ENCODE data around the gene GABBR2.

The GABBR2 gene

DNA sequence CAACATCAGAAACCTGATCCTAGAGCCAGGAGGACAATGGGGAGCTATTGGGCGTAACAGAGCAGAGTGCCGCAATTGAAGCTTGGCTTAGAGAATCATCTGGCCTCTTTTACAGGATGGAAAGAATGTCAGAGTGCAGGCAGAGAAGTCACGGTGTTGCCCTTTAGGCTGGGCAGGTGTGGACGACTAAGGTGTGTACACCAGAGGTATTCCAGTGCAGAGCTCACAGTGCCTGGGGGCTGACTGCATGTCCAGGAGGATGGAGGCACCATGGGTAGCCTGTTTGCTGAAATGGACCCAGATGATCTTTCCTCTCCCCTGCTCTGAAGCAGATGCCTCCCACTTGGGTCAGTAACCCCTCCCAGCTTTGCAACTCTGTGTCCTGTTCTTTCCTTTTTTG lies 404.4 kb downstream of the GABBR2 start:
- H3K27ac ChIP-seq: no peak overlapping the region
- TF ChIP-seq ZFX (IDR thresholded peaks at IDR 0.05): no peak
- TF ChIP-seq, protein P1, sequence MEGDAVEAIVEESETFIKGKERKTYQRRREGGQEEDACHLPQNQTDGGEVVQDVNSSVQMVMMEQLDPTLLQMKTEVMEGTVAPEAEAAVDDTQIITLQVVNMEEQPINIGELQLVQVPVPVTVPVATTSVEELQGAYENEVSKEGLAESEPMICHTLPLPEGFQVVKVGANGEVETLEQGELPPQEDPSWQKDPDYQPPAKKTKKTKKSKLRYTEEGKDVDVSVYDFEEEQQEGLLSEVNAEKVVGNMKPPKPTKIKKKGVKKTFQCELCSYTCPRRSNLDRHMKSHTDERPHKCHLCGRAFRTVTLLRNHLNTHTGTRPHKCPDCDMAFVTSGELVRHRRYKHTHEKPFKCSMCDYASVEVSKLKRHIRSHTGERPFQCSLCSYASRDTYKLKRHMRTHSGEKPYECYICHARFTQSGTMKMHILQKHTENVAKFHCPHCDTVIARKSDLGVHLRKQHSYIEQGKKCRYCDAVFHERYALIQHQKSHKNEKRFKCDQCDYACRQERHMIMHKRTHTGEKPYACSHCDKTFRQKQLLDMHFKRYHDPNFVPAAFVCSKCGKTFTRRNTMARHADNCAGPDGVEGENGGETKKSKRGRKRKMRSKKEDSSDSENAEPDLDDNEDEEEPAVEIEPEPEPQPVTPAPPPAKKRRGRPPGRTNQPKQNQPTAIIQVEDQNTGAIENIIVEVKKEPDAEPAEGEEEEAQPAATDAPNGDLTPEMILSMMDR (conservative IDR thresholded peaks at IDR 0.05): no peak

DNA sequence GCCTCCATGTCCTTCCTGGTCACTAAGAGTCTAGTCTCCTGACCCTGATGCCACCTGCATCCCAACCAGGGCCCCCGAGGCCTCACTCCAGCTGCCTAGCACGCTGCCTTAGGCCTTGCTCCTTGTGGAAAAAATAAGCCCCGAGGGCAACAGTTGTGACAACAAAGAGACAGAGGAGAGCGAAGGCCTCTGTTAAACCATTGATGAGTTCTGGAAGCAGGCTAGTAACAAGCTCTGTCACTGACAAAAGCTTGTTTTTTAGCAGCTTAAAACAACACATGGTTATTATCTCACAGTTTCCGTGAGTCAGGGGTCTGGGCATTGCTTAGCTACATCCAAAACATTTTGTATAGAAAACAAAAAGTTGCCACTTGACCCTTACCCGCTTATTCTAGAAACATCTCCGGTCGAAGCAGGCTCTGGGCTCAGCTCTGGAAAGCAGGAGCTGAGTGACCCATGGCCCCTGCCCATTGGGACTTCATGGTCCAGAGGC lies 405.1 kb downstream of the GABBR2 start:
- no peak overlapping the region for H3K27ac ChIP-seq
- TF ChIP-seq, protein P1 (conservative IDR thresholded peaks at IDR 0.05): no peak
- TF ChIP-seq ZFX (IDR thresholded peaks at IDR 0.05): no peak

DNA sequence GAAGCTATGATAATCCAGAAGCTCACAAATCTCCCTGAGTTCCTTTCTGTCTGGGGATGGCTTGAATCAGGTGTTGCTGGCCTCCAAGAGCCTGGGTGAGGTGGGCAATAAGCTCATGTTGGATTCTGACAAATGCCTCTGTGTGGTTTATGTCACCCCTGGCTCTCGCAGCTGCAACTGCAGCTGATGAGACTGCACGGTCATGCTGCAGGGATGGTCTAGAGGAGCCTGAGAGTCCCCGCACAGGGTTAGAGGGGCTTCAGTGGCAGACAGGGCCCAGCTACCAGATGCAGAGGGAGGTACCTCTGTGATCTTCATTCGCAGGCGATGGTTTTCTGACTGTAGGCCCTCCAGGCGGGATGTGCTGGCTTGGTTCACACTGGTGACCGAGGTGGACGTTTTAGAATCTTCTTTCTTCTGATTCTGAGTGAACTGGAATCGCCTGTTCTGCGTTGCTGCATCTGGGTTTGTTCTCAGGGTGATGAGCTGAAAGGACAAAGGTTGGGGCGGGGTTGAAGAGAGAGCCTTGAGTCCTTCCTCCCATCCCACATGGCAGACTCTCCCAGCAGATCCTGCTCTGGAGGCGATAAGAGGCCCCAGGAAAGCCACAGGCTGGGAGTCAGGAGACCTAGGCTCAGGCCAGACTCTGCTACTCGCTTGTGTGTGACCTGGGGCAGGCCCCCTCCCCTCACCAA lies 405.6 kb downstream of the GABBR2 start:
- no peak overlapping the region for H3K27ac ChIP-seq
- TF ChIP-seq, protein P1 (conservative IDR thresholded peaks at IDR 0.05): no peak
- no peak for TF ChIP-seq ZFX (IDR thresholded peaks at IDR 0.05)

GRCh38 chr9:98302150-98302549 lies 406.6 kb downstream of the GABBR2 start:
- no peak overlapping the region for H3K27ac ChIP-seq
- TF ChIP-seq, protein P1 (conservative IDR thresholded peaks at IDR 0.05): no peak
- TF ChIP-seq ZFX (IDR thresholded peaks at IDR 0.05): no peak

GRCh38 chr9:98300611-98301010 lies 408.1 kb downstream of the GABBR2 start:
- TF ChIP-seq ZFX (IDR thresholded peaks at IDR 0.05): no peak
- TF ChIP-seq, protein P1 (conservative IDR thresholded peaks at IDR 0.05): no peak
- H3K27ac ChIP-seq: no peak overlapping the region

DNA sequence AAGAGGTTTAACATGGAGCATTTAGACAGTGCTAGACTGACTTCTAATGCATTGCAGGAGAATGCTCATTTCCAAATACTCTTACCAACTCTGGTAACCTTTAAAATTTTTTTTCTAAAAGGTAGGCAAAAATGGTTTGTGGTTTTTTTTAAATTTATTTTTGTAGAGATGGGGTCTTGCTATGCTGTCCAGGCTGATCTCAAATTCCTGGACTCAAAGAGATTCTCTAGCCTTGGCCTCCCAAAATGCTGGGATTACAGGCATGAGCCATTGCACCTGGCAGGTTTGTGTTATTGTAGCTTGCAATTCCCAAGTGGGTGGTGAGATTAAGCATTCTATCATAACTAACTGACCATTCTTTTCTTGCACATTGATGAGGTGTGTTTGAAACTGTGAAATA lies 410.3 kb downstream of the GABBR2 start:
- TF ChIP-seq ZFX (IDR thresholded peaks at IDR 0.05): no peak
- TF ChIP-seq, protein P1 (conservative IDR thresholded peaks at IDR 0.05): no peak
- no peak overlapping the region for H3K27ac ChIP-seq

DNA sequence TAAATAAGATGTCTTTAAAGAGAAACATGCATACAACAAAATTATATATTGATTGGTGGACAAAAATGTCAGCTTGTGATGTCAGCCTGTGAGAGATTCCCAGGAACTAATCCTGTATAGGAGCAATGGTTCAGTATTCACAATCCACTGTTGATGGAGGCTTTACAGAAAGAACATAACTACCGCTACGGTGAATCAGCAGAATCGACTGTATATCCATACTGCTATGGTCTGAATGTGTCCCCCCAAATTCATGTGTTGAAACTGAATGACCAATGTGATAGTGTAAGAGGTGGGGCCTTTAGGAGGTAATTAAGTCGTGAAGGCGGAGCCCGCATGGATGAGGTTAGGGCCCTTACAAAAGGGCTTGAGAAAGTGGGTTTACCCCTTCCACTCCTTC lies 412.9 kb downstream of the GABBR2 start:
- H3K27ac ChIP-seq: no peak overlapping the region
- no peak for TF ChIP-seq ZFX (IDR thresholded peaks at IDR 0.05)
- TF ChIP-seq, protein P1 (conservative IDR thresholded peaks at IDR 0.05): no peak
